ENCODE measurements around the gene C16orf86.

Gene C16orf86, protein sequence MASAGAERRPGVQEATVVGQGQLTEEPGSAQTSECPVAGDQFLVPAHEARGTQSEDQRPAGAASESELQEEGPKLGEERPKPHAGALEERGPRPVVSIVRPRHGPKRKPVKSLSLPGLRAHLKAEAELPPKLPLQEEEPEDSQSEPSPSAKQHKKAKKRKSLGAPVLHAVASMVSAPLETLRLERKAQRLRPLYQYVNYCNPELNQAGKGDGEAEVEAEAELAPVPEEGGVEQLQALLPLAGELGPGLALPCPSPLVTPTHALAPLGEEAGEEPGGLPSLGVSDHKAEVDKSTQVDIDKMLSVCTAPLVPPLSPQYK

DNA sequence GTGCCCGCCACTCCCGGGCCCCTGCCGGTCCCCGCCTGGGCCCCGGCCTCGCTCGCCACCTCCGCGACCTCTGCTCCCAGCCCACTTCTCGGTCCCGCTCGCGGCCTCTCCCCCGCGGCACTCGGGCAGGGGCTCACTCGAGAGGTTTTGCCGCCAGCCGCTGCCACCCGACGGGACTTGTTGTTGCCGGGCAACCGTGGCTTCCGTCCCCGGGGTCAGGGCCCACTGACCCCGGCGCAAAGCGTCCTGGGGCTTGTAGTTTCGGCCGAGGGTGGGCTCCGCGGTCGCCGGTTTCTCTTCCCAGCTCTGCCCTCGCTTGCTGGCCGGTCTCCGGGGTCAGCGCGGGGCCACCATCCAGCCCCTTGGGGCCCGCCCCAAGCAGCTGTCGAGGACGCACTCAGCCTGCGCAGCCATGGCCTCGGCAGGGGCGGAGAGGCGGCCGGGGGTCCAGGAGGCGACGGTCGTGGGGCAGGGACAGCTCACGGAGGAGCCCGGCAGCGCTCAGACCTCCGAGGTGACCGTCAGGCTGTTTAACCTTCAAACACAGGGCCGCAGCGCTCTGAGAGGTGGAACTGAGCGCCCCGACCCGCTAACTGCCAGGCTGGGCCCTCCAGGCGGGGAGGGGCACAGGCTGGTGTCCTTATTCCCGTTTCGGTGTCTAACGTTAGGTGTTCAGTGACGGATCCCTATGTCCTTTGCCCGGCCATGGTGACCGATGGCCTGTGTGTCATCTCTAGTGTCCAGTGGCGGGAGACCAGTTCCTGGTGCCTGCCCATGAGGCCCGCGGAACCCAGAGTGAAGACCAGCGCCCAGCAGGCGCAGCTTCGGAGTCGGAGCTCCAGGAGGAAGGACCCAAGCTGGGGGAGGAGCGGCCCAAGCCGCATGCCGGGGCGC, at the start of gene C16orf86, which contains the start of gene ENKD1:
Gene C16orf86, plus strand, starts transcription at position 256 of the 894 bp plus-strand sequence. Its CDS starts 157 bp downstream, at position 413.
Gene ENKD1, minus strand, starts transcription at position 192 of the 894 bp plus-strand sequence. CDS start 308 bp downstream, outside the sequence.
- Mint-ChIP-seq H3K4me1 (no peaks in the 10 kb centered on the region), H3K27me3 (ENCODE audit: low read depth) (no peaks in the 10 kb centered on the region), H3K36me3 (ENCODE audit: low read depth) (peaks cover 8% of the 10 kb centered on the region), H3K9me3 (no peaks in the 10 kb centered on the region), H3K4me3 (peak within 1 kb of the TSS; percentile 77 to 88 (median 81)), H3K27ac (no peak within 1 kb of the TSS)
- TF ChIP-seq, protein P1, sequence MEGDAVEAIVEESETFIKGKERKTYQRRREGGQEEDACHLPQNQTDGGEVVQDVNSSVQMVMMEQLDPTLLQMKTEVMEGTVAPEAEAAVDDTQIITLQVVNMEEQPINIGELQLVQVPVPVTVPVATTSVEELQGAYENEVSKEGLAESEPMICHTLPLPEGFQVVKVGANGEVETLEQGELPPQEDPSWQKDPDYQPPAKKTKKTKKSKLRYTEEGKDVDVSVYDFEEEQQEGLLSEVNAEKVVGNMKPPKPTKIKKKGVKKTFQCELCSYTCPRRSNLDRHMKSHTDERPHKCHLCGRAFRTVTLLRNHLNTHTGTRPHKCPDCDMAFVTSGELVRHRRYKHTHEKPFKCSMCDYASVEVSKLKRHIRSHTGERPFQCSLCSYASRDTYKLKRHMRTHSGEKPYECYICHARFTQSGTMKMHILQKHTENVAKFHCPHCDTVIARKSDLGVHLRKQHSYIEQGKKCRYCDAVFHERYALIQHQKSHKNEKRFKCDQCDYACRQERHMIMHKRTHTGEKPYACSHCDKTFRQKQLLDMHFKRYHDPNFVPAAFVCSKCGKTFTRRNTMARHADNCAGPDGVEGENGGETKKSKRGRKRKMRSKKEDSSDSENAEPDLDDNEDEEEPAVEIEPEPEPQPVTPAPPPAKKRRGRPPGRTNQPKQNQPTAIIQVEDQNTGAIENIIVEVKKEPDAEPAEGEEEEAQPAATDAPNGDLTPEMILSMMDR (IDR thresholded peaks at IDR 0.05; ENCODE audit: unreplicated experiment in 3 of 3) = no peak

DNA sequence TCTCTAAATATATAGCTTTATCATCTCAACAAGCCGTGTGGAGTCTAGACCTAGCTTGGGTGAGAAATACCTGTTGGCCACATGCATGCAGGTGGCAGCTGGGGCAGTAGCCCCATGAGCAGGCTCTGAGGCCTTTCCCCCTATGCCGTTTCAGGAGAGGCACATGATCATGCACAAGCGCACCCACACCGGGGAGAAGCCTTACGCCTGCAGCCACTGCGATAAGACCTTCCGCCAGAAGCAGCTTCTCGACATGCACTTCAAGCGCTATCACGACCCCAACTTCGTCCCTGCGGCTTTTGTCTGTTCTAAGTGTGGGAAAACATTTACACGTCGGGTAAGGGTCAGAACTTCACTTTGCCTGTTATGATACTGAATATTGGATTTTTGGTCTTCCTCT, 38.4 kb upstream of the C16orf86 start:
- Mint-ChIP-seq H3K36me3 (ENCODE audit: low read depth) (peaks cover 65% of the 10 kb centered on the region), H3K9me3 (no peaks in the 10 kb centered on the region), H3K4me1 (peaks cover 6% of the 10 kb centered on the region), H3K27me3 (ENCODE audit: low read depth) (no peaks in the 10 kb centered on the region), H3K27ac (peak overlapping the region in 1 of 3 experiments; percentile 20), H3K4me3 (no peak overlapping the region)
- TF ChIP-seq, protein P1 (IDR thresholded peaks at IDR 0.05; ENCODE audit: unreplicated experiment in 3 of 3) = no peak

DNA sequence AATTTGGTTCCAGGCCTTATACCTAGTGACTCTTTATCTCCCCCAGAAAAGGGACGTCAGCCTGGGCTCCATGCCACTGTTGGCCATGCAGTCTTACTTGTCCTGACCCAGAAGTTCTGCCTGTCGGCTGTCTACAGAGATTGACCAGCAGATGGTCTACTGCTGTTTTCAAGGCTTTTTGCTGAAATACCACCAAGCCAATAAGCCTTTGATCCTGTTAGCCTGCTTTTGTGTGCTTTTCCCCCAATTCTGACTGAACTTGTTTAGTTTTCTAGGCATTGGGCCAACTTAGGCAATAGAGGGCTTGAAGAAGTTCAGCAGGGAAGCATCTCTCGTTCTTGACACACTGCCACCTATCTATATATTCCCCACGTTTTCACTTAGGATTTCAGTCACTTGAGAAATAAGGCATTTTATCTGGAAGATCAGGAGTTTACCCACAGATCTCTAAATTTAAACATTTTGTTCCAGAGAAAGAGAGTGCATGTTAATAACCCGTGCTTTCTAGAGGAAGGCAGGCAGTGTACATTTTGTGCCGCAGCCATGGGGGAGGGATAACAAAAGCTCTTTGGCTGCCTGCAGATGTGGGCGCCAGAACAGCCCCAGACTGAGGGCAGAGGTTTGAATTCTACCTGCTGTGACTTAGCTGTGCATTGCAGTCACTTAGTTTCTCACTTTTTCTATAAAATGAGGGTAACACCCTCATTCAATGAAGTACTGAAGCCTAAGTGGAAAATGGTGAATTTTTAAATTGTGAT, 34.0 kb upstream of the C16orf86 start:
- H3K9me3 Mint-ChIP-seq = no peaks in the 10 kb centered on the region
- H3K27me3 Mint-ChIP-seq (ENCODE audit: low read depth) = no peaks in the 10 kb centered on the region
- H3K4me1 Mint-ChIP-seq = peaks cover 6% of the 10 kb centered on the region
- peak overlapping the region in 2 of 3 experiments; percentile 19 to 21 for H3K27ac Mint-ChIP-seq
- TF ChIP-seq, protein P1 (IDR thresholded peaks at IDR 0.05; ENCODE audit: unreplicated experiment in 3 of 3) = no peak
- H3K36me3 Mint-ChIP-seq (ENCODE audit: low read depth) = peaks cover 55% of the 10 kb centered on the region
- no peak overlapping the region for H3K4me3 Mint-ChIP-seq

DNA sequence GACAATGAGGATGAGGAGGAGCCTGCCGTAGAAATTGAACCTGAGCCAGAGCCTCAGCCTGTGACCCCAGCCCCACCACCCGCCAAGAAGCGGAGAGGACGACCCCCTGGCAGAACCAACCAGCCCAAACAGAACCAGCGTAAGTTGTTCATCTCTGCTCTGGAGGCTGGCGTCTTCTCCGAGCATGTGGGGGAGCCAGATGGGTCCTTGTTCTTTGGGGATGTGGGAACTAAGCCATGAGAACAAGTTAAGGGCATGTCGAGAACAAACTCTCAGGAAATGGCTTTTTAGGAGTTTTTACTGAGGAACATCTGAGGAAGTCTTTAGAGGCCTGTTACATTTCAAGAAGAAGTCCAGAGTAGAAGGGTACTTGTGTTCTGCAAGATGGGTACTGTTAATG, 29.9 kb upstream of the C16orf86 start:
- H3K4me3 Mint-ChIP-seq = no peak overlapping the region
- H3K9me3 Mint-ChIP-seq = no peaks in the 10 kb centered on the region
- no peaks in the 10 kb centered on the region for H3K27me3 Mint-ChIP-seq (ENCODE audit: low read depth)
- H3K27ac Mint-ChIP-seq = no peak overlapping the region
- H3K36me3 Mint-ChIP-seq (ENCODE audit: low read depth) = peaks cover 50% of the 10 kb centered on the region
- TF ChIP-seq, protein P1 (IDR thresholded peaks at IDR 0.05; ENCODE audit: unreplicated experiment in 3 of 3) = no peak
- peaks cover 6% of the 10 kb centered on the region for H3K4me1 Mint-ChIP-seq

DNA sequence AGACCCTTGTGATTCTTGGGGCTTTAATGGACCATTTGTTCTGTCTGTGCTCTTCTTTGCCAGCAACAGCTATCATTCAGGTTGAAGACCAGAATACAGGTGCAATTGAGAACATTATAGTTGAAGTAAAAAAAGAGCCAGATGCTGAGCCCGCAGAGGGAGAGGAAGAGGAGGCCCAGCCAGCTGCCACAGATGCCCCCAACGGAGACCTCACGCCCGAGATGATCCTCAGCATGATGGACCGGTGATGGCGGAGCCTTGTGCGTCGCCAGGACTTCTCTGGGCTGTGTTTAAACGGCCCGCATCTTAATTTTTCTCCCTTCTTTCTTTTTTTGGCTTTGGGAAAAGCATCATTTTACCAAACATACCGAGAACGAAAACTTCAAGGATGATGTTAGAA, 29.0 kb upstream of the C16orf86 start:
- H3K27ac Mint-ChIP-seq = no peak overlapping the region
- TF ChIP-seq, protein P1 (IDR thresholded peaks at IDR 0.05; ENCODE audit: unreplicated experiment in 3 of 3) = no peak
- peaks cover under 1% of the 10 kb centered on the region for H3K4me1 Mint-ChIP-seq
- H3K9me3 Mint-ChIP-seq = no peaks in the 10 kb centered on the region
- peaks cover 43% of the 10 kb centered on the region for H3K36me3 Mint-ChIP-seq (ENCODE audit: low read depth)
- no peaks in the 10 kb centered on the region for H3K27me3 Mint-ChIP-seq (ENCODE audit: low read depth)
- H3K4me3 Mint-ChIP-seq = no peak overlapping the region
